ENCODE data around the gene KLHL29.
A peak's percentile ranks its signal among the peaks of the same experiment; 100 is the strongest.

The KLHL29 gene

DNA sequence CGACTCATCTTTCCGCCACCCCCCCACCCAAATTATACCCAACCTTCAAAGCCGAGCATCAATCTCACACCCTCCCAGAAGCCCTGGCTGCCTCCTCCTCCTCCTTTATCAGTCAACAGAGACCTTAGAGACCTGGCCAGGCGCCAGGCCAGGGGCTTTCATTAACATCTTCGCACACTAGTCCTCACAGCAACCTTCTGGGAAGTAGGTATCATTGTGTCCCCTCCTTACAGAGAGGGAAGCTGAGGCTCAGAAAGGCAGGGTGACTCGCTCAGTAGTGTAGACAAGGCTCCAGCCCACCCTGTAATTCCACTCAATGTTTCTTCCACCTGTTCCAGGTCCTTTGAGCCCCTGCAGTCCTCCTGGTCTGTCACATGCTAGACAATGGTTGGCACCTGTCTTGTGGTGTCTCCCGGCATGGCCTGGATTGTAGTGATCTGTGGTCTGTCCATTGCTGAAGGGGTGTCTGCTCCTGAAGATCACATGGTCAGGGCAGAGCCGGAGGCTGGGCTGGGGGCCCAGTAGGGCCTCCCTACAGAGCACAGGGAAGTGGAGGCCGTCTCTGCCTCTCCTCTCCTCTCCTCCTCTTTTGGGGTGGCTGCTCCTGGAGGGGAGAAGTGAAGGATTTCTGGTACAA is 36.0 kb downstream of the KLHL29 start:
- H3K4me1 ChIP-seq (ENCODE audit: insufficient read depth, low read length): no peaks in the 10 kb centered on the region
- H3K27me3 ChIP-seq (ENCODE audit: insufficient read depth, low read length, poor library complexity): no peaks in the 10 kb centered on the region
- DNase-seq: no peak
- no peaks in the 10 kb centered on the region for H3K79me2 ChIP-seq (ENCODE audit: insufficient read depth, low read length)
- TF ChIP-seq, protein P1, sequence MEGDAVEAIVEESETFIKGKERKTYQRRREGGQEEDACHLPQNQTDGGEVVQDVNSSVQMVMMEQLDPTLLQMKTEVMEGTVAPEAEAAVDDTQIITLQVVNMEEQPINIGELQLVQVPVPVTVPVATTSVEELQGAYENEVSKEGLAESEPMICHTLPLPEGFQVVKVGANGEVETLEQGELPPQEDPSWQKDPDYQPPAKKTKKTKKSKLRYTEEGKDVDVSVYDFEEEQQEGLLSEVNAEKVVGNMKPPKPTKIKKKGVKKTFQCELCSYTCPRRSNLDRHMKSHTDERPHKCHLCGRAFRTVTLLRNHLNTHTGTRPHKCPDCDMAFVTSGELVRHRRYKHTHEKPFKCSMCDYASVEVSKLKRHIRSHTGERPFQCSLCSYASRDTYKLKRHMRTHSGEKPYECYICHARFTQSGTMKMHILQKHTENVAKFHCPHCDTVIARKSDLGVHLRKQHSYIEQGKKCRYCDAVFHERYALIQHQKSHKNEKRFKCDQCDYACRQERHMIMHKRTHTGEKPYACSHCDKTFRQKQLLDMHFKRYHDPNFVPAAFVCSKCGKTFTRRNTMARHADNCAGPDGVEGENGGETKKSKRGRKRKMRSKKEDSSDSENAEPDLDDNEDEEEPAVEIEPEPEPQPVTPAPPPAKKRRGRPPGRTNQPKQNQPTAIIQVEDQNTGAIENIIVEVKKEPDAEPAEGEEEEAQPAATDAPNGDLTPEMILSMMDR (IDR thresholded peaks at IDR 0.05; ENCODE audit: borderline replicate concordance, extremely low read depth, low read length, poor library complexity, severe bottlenecking): no peak
- no peak for TF ChIP-seq EZH2 (IDR thresholded peaks at IDR 0.05; ENCODE audit: borderline replicate concordance, low read depth, low read length, severe bottlenecking)
- no peak overlapping the region for H3K4me3 ChIP-seq (ENCODE audit: low read depth in 1 of 2, low read length in 2 of 2)
- no peak overlapping the region for H3K27ac ChIP-seq (ENCODE audit: low read length)
- no peak overlapping the region for H3K9ac ChIP-seq (ENCODE audit: low read depth, low read length)
- H4K20me1 ChIP-seq (ENCODE audit: insufficient read depth, low read length): peaks cover 13% of the 10 kb centered on the region; the same call in 1 of the 2 replicates
- no peaks in the 10 kb centered on the region for H3K9me3 ChIP-seq (ENCODE audit: insufficient read depth, low read length, severe bottlenecking)
- no peak overlapping the region for H2AFZ ChIP-seq (ENCODE audit: low read depth, low read length)
- peak; percentile 27; the same call in 2 of the 3 replicates for ATAC-seq (ENCODE audit: insufficient read depth, low read depth)
- no peaks in the 10 kb centered on the region for H3K36me3 ChIP-seq (ENCODE audit: insufficient read depth, low read length)
- no peak overlapping the region for H3K4me2 ChIP-seq (ENCODE audit: insufficient read depth, low read length)

DNA sequence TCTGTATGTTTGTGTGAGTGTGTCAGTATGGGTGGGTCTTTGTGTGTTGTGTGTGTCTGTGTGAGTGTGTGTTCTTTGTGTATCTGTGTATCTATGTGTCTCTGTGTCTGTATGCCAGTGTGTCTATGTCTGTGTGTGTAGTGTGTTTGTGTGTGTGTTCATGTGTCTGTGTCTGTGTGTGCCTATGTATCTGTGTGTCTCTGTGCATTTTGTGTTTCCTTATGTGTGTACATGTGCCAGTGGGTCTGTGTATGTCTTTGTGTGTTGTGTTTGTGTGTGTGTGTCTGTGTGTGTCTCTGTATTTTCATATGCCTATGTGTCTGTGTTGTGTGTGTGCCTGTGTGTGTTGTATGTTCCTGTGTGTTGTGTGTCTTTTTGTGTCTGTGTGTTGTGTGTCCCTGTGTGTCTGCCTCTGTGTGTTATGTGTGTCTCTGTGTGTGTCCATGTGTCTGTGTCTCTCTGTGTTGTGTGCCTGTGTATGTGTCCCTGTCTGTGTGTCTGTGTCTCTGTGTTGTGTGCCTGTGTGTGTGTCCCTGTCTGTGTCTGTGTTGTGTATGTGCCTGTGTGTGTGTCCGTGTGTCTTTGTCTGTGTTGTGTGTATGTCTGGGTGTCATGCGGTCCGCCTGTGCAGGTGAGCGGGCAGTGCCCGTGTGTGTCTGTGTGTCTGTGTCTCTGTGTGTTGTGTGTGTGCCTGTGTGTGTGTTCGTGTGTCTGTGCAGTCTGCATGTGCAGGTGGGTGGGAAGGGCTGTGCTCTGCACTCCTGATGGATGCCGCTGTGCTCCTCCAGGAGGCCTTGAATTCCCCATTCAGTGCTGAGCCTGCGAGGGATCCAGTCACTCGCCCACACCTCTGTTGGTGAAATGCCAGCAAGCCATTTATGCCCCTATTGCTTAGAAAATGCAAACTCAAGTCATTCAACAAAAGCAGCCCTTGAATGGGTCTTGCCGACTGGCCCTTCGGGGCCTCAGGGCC is 37.4 kb downstream of the KLHL29 start:
- Histone ChIP-seq H3K4me3 (ENCODE audit: low read depth in 1 of 2, low read length in 2 of 2) (no peak overlapping the region), H3K79me2 (ENCODE audit: insufficient read depth, low read length) (no peaks in the 10 kb centered on the region), H3K36me3 (ENCODE audit: insufficient read depth, low read length) (no peaks in the 10 kb centered on the region), H3K9me3 (ENCODE audit: insufficient read depth, low read length, severe bottlenecking) (no peaks in the 10 kb centered on the region), H2AFZ (ENCODE audit: low read depth, low read length) (no peak overlapping the region), H3K4me1 (ENCODE audit: insufficient read depth, low read length) (no peaks in the 10 kb centered on the region), H3K4me2 (ENCODE audit: insufficient read depth, low read length) (no peak overlapping the region), H4K20me1 (ENCODE audit: insufficient read depth, low read length) (peaks cover 13% of the 10 kb centered on the region; the same call in 1 of the 2 replicates), H3K27ac (ENCODE audit: low read length) (no peak overlapping the region), H3K27me3 (ENCODE audit: insufficient read depth, low read length, poor library complexity) (no peaks in the 10 kb centered on the region), H3K9ac (ENCODE audit: low read depth, low read length) (no peak overlapping the region)
- TF ChIP-seq, protein P1 (IDR thresholded peaks at IDR 0.05; ENCODE audit: borderline replicate concordance, extremely low read depth, low read length, poor library complexity, severe bottlenecking): no peak
- no peak for TF ChIP-seq EZH2 (IDR thresholded peaks at IDR 0.05; ENCODE audit: borderline replicate concordance, low read depth, low read length, severe bottlenecking)
- ATAC-seq (ENCODE audit: insufficient read depth, low read depth): no peak
- DNase-seq: no peak

DNA sequence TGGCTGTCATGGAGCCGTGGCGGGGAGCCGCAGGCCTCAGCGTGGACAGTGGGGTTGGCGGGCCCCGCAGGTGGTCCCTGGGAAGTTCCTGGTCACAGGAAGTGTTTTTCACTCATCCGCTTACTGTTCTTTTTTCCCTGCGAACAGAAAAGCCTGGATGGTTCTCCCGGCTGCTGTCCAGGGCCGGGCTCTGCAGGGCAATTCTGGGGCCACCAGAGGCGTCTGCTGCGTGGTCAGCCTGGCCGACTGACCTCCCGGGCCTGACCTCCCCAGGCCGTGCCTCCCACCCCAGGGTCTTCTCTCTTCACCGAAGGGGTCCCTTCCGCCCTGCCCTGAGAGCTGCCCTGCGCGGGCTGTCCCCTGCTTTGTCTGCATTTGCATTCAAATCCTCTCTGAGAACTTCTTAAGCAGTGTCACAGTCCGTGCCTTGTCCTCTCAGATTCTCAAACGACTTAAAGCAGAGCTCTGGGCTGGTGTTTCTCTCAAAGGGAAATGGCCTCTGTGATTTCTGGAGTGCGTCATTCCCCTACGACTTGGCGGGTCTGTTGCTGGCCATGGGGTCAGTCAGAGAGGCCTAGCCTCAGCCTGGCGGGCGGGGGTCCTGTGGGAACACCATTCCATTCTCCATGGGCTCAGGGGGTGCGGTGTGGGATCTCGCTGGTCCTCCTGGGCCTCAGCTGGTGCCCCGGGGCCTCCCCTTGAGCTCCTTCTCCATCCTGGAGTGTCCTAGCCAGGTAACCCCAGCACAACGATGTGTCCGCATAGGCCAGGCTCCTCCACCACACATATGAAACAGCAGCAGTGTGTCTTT is 38.3 kb downstream of the KLHL29 start:
- no peak overlapping the region for H3K4me3 ChIP-seq (ENCODE audit: low read depth in 1 of 2, low read length in 2 of 2)
- no peak overlapping the region for H3K9ac ChIP-seq (ENCODE audit: low read depth, low read length)
- H3K27ac ChIP-seq (ENCODE audit: low read length): no peak overlapping the region
- TF ChIP-seq, protein P1 (IDR thresholded peaks at IDR 0.05; ENCODE audit: borderline replicate concordance, extremely low read depth, low read length, poor library complexity, severe bottlenecking): no peak
- TF ChIP-seq EZH2 (IDR thresholded peaks at IDR 0.05; ENCODE audit: borderline replicate concordance, low read depth, low read length, severe bottlenecking): no peak
- H3K79me2 ChIP-seq (ENCODE audit: insufficient read depth, low read length): no peaks in the 10 kb centered on the region
- H2AFZ ChIP-seq (ENCODE audit: low read depth, low read length): no peak overlapping the region
- ATAC-seq (ENCODE audit: insufficient read depth, low read depth) (no peak), DNase-seq (no peak)
- H3K27me3 ChIP-seq (ENCODE audit: insufficient read depth, low read length, poor library complexity): no peaks in the 10 kb centered on the region
- H3K4me1 ChIP-seq (ENCODE audit: insufficient read depth, low read length): no peaks in the 10 kb centered on the region
- H3K36me3 ChIP-seq (ENCODE audit: insufficient read depth, low read length): no peaks in the 10 kb centered on the region
- peaks cover 10% of the 10 kb centered on the region; the same call in 1 of the 2 replicates for H4K20me1 ChIP-seq (ENCODE audit: insufficient read depth, low read length)
- no peaks in the 10 kb centered on the region for H3K9me3 ChIP-seq (ENCODE audit: insufficient read depth, low read length, severe bottlenecking)
- no peak overlapping the region for H3K4me2 ChIP-seq (ENCODE audit: insufficient read depth, low read length)

All from DND-41 (cell line).